NCI-H82 (cell line): ENCODE data around the gene C2orf78.
A peak's percentile ranks its signal among the peaks of the same experiment; 100 is the strongest.
"Not testable (repeated sequence)": the region's sequence is repeated elsewhere in the genome, so short reads cannot be mapped to it uniquely, and the experiment has no call there.

Experiments
- DNase-seq: peaks from one replicate; lab custom pipeline; 2025; lab: John Stamatoyannopoulos, UW

C2orf78 gene

GRCh38 chr2:73780237-73780582, 3.8 kb upstream of the C2orf78 start:
- no peak for DNase-seq

GRCh38 chr2:73783402-73783801, 581 bp upstream of the C2orf78 start:
- not testable (repeated sequence) for DNase-seq

- DNase-seq: no peak
These were observed 27.9 kb downstream of the C2orf78 start for GRCh38 chr2:73811878-73812277.

- no peak for DNase-seq
These were observed 28.7 kb downstream of the C2orf78 start for GRCh38 chr2:73812635-73813034.

- DNase-seq: no peak
These were observed 34.3 kb downstream of the C2orf78 start for GRCh38 chr2:73818296-73818695.

- DNase-seq: no peak
These were observed 37.2 kb downstream of the C2orf78 start for GRCh38 chr2:73821227-73821626.

- DNase-seq: no peak
These were observed 37.7 kb downstream of the C2orf78 start for GRCh38 chr2:73821669-73822068.

- no peak for DNase-seq
These were observed 38.3 kb downstream of the C2orf78 start for GRCh38 chr2:73822276-73822675.

- DNase-seq: no peak
These were observed 39.0 kb downstream of the C2orf78 start for GRCh38 chr2:73822991-73823390.

- no peak for DNase-seq
These were observed 39.4 kb downstream of the C2orf78 start for GRCh38 chr2:73823416-73823815.

GRCh38 chr2:73823916-73824523, 40.0 kb downstream of the C2orf78 start:
- DNase-seq: peak; percentile 88

- peak; percentile 14 for DNase-seq
These were observed 41.4 kb downstream of the C2orf78 start for GRCh38 chr2:73825408-73825807.

GRCh38 chr2:73827018-73827417, 43.0 kb downstream of the C2orf78 start:
- peak; percentile 54 for DNase-seq

- no peak for DNase-seq
These were observed 43.8 kb downstream of the C2orf78 start for GRCh38 chr2:73827660-73828388.

- no peak for DNase-seq
These were observed 44.4 kb downstream of the C2orf78 start for GRCh38 chr2:73828389-73828817.

GRCh38 chr2:73828818-73829570, 45.0 kb downstream of the C2orf78 start, which contains the start of gene STAMBP:
TSS of gene STAMBP (plus strand) at chr2:73828961. CDS start at chr2:73830857, 1,896 bp downstream.
- DNase-seq: peak; percentile 99

GRCh38 chr2:73830871-73831401, 47.0 kb downstream of the C2orf78 start:
- DNase-seq: no peak

- no peak for DNase-seq
These were observed 48.9 kb downstream of the C2orf78 start for GRCh38 chr2:73832930-73833329.

- peak; percentile 72 for DNase-seq
These were observed 52.4 kb downstream of the C2orf78 start for GRCh38 chr2:73836141-73836943.

GRCh38 chr2:73837847-73838585, 54.0 kb downstream of the C2orf78 start:
- DNase-seq: peak; percentile 64

GRCh38 chr2:73838889-73839534, 55.0 kb downstream of the C2orf78 start:
- DNase-seq: no peak
